NOMO-1 treated with dmso at 0.1 percent for 144 hours (cell line): ENCODE data around the gene PPP1R17.

ENCODE experiments used
- DNase-seq: peaks from one replicate; lab custom pipeline; 2025; ENCODE audit not compliant: unreplicated experiment; lab: John Stamatoyannopoulos, UW

The PPP1R17 gene

DNA sequence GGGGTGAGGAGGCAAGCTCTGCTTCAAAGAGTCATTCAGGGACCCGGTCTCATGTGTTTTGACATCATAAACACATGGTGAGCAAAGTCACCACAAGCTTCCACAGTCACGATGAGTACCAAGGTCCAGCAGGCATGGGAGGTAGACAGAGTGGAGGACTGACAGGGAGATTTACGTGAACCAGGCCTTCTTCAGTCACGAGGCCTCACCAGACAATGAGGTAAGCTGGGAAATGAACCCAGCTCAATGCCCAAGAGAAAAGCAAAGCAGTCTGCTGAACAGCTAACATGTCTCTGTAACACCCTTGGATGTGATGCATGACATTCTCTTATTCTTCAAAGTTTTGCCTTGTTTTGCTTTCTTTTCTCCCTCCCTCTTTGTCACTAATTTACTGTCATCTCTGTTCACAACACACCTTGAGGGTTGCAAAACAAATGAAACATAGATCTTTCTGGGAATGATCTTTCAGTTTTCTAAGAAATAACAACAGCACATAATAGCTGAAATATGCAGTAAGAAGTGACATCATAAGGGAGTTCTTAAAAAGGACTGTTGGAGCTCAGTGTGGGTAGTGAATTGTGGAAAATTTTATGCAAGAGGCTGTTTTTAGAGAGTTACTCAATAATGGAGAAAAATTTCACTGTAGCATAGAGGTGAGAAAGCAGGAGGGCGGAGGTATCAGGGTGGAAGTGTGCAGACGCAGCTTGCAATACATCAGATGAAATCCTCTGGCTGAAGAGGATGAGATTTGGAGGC lies 9.0 kb downstream of the PPP1R17 start:
- DNase-seq = peak; percentile 85

DNA sequence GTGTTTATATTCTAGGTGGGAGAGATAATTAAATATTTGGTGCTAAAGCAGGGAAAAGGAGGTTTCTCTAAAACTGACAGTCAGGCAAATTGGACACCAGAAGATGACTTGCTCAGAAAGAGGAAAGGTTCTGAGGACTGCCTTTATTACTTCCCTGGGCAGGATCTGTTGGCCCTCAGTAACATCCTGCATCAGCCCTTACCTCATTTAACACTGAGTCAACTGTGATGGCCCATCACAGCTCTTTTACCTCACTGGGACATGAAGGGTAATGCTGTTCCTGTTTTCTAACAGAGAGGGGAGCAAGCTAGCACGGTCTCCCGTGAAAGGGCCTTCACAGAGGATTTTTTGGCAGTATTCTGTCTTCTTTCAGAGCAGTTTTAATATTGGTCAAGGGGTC lies 12.0 kb downstream of the PPP1R17 start:
- DNase-seq = peak; percentile 91

DNA sequence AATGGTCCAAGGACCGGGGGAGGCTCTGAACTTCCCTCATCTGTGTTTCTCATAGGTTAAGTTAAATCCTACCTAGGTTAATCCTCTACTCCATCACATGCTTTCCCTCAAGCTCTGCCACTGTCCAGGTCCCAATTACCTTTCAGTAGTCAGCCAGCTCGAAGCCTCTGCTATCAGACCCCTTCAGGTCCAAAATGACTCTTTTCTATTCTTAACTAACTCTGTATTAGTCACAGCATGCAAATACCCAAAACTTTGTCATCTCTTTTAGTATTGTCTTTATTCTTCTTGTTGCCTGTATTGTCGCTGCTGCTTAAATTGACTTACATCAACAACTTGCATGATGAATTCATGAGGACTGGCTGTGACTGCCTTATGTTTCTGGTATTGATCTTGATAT lies 15.3 kb downstream of the PPP1R17 start:
- DNase-seq = no peak

DNA sequence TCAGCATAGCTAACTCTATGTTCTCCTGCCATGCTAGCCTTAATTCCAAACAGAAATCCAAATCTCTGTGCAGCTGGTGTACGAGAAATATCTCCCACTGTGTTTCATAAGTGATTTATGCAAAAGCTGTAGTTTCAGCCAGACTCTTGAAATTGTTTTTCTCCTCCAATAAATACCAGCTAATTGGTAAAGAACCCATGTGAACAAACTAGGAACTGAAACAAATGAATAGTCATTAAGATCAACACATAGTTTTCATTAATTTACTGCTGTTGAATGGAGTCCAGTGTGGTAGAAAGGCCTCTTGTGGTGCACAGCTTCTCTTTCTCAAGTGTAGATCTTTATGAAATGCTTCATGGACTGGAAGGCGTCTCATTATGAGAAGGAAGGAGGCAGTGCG lies 18.4 kb downstream of the PPP1R17 start:
- DNase-seq = no peak

DNA sequence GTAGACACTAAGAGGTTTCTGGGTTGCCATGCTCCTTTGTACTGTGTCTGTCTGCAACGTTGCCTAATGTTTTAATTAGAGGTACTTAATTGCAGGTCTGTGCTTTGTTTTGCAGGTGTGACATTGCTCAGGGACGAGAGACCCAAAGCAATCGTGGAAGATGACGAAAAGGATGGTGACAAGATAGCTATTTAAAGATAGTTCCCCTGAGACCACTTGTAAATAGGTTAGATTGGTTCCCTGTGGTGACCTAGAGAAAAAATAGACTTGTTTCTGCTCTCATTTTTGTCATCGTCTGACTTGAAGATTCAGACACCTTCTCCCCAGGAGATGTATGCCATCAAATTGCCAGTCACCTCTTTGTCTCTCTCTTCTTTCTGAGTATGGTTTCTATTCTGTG lies 20.1 kb downstream of the PPP1R17 start:
- DNase-seq = no peak

DNA sequence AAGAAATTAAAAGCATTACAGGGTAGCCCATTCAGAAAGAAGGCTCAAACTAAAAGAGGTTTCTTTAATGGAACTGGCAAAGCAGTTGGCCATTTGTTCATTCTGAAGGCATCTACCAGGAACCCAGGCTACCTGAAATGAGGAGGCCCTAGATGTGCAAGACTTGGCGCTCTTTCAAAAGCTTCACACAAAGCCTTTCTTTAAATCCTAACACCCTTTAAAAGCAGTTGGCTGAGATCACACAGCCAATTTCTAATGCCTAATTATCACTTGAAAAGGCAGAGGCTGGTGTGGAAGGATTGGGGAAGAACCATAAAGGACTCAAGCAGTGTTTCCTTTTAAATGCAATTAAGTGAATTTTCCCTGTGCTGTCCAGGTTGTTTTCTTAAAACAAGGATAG lies 23.2 kb downstream of the PPP1R17 start:
- DNase-seq = no peak

DNA sequence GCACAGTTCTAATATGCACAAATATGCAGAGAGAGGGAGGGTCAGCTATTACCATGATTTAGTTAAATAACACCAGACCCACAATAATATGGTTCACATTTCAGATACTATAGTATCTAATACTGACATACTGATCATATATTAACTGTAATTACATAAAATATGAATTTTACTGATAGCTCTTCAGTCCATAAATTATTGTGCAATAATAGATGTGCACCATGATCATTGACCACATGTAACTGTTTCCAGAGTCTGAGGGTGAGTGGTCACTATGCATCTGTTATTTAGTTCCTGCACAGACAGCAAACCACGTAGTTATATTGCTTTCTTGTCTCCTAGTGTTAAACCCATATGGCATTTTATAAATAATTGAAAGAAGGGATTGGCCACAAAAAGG lies 29.3 kb downstream of the PPP1R17 start:
- no peak for DNase-seq

DNA sequence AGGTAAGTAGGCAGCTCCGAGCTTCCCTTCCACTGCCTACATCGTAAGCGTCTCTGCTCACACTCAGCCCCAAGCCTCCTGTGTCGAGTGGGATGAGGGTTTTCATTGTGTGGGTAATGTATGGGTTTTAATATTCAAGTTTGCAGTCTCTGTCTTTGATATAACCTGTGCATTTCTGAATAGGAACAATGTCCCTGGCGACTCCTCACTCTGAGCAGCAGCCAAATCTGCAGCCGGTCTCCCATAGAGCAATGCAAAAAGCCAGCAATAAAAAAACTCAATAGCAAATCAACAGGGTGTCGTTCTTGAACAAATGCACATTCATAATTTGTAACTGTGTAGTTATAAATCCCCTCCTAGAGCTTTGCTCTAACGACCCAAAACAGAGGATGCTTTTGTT lies 33.4 kb downstream of the PPP1R17 start:
- no peak for DNase-seq

DNA sequence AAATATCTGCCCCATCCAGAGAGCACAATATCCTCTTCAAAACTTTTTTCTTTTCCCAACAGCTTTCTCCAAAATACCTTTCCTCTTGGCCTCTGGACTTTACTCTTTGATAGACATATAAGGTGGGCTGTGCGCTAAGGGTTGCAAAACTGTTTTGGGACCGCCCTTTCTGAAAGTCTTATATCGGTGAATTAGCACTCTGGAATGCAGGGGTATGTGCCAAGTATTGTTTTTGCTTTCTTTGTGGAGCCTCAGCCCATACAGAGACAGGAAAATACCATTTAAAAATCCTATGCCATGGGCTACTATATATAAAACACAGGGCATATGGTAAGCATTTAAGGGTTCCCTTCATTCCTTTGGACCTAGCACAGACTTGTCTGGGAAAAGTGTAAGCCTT lies 37.7 kb downstream of the PPP1R17 start:
- DNase-seq = no peak

DNA sequence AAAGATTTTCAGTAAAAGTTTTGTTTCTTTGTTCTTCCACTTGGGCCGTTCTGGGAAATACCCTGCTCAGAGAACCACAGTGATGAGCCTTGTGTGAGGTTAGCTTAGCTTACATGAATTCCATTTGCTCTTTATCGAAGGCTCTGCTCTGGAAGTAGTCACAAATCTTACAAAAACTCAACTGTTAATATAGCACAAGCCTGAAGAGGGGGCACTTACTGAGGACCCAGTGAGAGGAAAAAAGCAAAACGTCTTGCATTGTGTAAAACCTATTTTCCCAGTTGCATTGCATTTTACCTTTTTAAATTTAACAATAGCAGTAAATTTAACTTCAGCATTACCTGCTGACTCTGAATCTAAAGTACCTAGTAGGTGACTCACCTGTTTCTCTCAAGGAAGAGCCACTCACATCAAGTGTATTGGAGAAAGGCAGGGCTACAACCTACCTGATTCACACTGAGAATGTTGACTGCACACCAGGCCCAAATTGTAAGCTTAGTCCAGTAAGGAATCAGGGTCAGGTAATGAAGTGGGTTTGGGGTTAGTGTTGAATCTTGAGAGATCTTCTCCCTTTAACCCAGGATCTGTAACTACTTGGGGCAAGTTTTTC lies 42.3 kb downstream of the PPP1R17 start:
- DNase-seq = no peak

DNA sequence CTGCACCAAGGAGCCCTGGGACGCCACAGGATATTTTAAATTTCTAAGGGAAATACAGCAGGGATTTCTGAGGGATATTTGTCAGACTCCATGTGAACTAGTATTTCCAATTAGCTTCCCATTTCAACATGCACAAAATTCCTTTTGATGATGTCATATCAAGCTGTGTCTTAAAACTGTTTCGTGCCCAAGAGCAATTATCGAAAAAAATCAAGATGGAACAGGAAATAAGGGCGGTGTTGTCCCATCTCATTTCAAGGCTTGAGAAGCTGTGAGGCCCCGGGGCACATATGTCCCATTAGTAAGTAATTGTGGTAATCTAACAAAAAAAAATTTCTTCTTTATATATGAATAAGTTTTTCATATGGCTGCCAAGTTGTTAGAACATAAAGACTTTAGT lies 47.4 kb downstream of the PPP1R17 start:
- DNase-seq = no peak

DNA sequence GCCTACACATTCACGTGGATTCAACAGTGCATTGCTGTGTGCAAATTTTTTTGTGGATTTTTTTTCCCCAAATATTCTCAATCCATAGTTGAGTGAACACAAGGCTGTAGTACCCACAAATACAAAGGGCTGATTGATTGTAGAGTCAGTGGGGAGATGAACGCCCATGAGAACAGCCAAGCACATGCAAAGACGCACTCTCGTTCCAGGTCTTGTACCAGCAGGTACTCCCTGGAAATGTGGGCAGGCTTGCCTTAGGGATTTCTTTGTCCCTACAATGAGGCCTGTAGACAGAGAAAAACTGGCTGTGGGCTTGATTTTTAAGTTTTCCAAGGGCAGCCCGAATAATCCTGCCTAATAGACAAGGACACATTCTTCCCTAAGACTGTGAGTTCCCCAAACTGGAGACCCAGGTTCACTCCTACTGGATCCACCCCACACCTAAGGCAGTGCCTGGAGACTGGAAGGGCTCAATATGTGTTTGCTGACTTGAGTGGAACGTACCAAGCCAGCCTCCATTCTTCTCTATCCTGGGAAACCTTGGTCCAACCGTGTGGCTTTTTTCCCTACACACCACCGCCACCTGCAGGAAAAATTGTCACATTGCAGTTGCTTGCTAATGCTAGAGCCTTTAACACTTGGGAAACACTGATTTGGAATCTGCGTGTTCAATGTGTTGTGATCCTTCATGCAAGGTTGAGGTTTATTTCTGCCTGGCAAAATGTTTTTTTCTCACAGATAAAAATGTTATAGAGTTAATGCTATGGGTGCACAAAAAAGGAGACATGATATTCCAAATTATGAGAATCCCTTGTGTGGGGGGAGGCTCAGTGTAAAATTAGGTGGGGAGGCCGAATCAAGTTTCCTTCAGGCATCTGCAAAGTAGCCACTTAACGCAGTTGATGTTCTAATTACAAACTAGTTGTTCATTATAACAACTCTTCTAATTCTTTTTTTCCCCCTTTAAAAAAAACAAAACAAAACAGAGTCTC lies 49.3 kb downstream of the PPP1R17 start:
- DNase-seq = peak; percentile 42

DNA sequence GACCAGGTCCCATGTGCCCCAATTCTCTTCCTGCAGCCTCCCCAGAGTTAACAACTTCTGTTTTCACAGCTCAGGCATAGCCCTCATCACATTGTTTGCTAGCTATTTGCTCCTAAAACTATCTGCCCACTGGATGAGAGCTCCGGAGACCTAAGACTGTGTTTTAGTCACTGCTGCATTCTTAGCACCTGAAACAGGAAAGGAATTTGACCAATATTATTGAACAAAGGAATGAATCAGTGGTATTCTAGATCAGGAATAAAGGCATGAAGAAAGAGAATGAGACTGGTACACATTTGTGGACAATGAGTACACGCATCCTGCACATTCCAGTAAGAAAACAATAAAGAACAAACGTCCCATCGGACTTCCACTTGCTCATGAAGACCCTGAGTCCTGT lies 54.8 kb downstream of the PPP1R17 start:
- no peak for DNase-seq

DNA sequence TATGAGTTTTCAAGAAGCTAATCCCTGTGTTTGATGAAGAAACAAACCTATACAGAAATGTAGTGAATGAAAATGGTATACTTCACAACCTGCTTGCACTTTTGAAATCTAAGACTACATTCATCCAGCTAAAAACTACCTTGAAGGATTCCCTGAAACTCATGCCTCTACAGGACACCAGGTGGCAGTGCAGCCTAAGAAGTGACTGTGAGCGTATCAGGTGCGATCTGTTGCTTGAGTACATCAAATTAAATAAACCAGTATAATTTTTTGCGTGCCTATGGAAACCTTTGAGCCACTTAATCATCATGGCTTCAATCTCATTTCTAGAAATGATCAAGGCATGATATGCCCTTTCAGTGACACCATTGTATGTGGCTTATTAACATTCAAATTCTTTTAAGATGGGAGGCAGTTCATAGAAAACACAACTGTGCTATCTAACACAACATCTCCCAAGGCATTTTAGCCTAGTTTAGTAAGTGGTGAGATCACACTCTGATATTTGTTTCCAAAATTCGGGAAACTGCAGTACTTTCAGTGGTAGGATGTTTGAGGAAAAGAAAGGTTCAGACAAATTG lies 57.4 kb downstream of the PPP1R17 start:
- peak; percentile 5 for DNase-seq

DNA sequence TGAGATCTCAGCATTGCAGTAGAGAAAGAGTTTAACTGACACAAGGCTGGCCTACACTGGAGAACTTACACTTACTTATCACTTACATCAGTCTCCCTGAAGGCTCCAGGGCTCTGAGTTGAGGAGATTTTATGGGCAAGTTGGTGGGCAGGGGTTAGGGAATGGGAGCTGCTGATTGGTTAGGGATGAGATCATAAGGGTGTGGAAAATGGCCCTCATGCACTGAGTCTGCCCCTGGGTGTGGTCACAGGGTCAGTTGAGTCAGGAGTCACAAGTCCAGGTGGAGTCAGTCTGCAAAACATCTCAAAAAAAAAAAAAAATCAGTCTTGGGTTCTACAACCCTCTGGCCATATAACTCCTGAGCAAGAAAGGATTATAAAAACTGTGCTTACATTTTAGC lies 60.5 kb downstream of the PPP1R17 start:
- DNase-seq = no peak

DNA sequence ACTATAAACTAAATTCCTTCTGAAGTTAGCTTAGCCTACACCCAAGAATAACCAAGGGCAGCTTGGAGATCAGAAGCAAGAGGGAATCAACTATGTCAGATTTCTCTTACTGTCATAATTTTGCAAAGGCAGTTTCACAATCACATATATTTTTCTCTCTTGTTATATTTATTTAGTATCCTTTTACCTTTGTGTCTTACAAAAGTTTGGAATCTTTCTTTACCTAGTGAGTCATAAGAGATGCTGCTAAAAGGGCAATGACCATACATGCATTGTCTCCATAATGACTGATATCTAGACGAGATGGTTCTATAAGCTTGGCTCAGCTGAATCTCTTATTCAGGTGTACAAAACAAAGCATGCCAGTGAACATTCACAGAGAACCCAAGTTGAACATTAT lies 61.1 kb downstream of the PPP1R17 start:
- DNase-seq = no peak

DNA sequence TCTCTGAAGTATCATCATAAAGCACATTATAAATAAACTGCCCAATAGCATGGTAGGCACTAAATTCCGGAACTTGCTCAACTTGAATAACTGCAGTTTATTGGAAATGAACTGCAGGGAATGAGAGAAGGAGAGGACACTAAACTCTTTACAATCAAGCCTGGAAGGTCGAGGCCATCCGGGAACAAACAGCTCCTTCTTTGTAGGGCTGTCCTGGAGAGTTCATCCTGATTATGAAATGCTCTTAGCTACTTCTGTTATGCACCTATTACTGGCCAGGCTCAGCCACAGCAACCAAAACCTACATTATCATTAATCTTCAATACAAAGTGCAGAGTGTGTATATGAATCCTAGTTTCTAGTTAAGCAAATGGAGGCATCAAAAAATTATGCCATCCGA lies 64.7 kb downstream of the PPP1R17 start:
- no peak for DNase-seq
